Glutamatergic neuron (in vitro differentiated cells): ENCODE data around the gene TEX54. TPM values are rescaled to one million over a fixed set of nuclear protein-coding genes. Genes with fewer than 3 reads are reported as not detected.

Experiments used
- DNase-seq: peaks from one replicate; pipeline ENCODE4 v3.0.0; 2022
- H3K27ac Mint-ChIP-seq: one replicate; pipeline ENCODE4 v1.8.0; 2020; ENCODE audit warnings: mild to moderate bottlenecking, mixed read lengths, inconsistent platforms; ENCODE audit not compliant: unreplicated experiment
- H3K27me3 Mint-ChIP-seq: one replicate; pipeline ENCODE4 v1.8.0; 2020; ENCODE audit warnings: mild to moderate bottlenecking, moderate library complexity, mixed read lengths, inconsistent platforms; ENCODE audit not compliant: unreplicated experiment
- H3K36me3 Mint-ChIP-seq: one replicate; pipeline ENCODE4 v1.8.0; 2020; ENCODE audit warnings: mild to moderate bottlenecking, mixed read lengths, inconsistent platforms; ENCODE audit not compliant: unreplicated experiment
- H3K4me1 Mint-ChIP-seq: one replicate; pipeline ENCODE4 v1.8.0; 2020; ENCODE audit warnings: mild to moderate bottlenecking, low read depth, mixed read lengths, inconsistent platforms; ENCODE audit not compliant: unreplicated experiment
- H3K4me3 Mint-ChIP-seq: one replicate; pipeline ENCODE4 v1.8.0; 2020; ENCODE audit warnings: mild to moderate bottlenecking, mixed read lengths, inconsistent platforms; ENCODE audit not compliant: unreplicated experiment
- H3K9me3 Mint-ChIP-seq: one replicate; pipeline ENCODE4 v1.8.0; 2020; ENCODE audit warnings: mild to moderate bottlenecking, moderate library complexity, mixed read lengths, inconsistent platforms; ENCODE audit not compliant: unreplicated experiment
- CTCF ChIP-seq: fragments of 200-600 bp; sonication (generic); IDR thresholded peaks from one replicate; pipeline ENCODE4 v1.5.0; 2021; ENCODE audit not compliant: partially characterized antibody, unreplicated experiment
- total RNA-seq: library from RNA; stranded (reverse); fragmentation: NEBNext Ultra II Directional; extraction: Animal tissue kit (Norgen Biotek cat#: 25700); gene quantifications from one replicate; pipeline ENCODE4 v1.2.1, GENCODE V29; 2021; ENCODE audit not compliant: unreplicated experiment

Gene TEX54
- total RNA-seq, 1 donor from 2014 or later = 1.0 TPM

- peaks cover 14% of the 10 kb centered on the region for H3K4me1 Mint-ChIP-seq
- peaks cover 13% of the 10 kb centered on the region for H3K9me3 Mint-ChIP-seq
- H3K36me3 Mint-ChIP-seq = no peaks in the 10 kb centered on the region
- peak overlapping the region; percentile 97 for H3K27ac Mint-ChIP-seq
- TF ChIP-seq CTCF = no peak
- peaks cover 10% of the 10 kb centered on the region for H3K27me3 Mint-ChIP-seq
- peak overlapping the region; percentile 96 for H3K4me3 Mint-ChIP-seq
- DNase-seq = no peak
Measured at GRCh38 chr11:62806611-62807121, 26.0 kb downstream of the TEX54 start.

- peak overlapping the region; percentile 97 for H3K27ac Mint-ChIP-seq
- H3K4me1 Mint-ChIP-seq = peaks cover 14% of the 10 kb centered on the region
- DNase-seq = no peak
- no peaks in the 10 kb centered on the region for H3K36me3 Mint-ChIP-seq
- H3K9me3 Mint-ChIP-seq = peaks cover 13% of the 10 kb centered on the region
- H3K27me3 Mint-ChIP-seq = peaks cover 9% of the 10 kb centered on the region
- H3K4me3 Mint-ChIP-seq = peak overlapping the region; percentile 96
- TF ChIP-seq CTCF = no peak
Measured at GRCh38 chr11:62805961-62806441, 26.6 kb downstream of the TEX54 start.

- Mint-ChIP-seq H3K27me3 (peaks cover 7% of the 10 kb centered on the region), H3K4me3 (peak within 1 kb of the TSS; percentile 99), H3K9me3 (peaks cover 11% of the 10 kb centered on the region), H3K27ac (peak within 1 kb of the TSS; percentile 97), H3K4me1 (peaks cover 14% of the 10 kb centered on the region), H3K36me3 (no peaks in the 10 kb centered on the region)
- peak; percentile 96 for DNase-seq
- no peak for TF ChIP-seq CTCF
Measured at GRCh38 chr11:62805076-62805892, 27.4 kb downstream of the TEX54 start, which contains the start of gene NXF1. Gene NXF1, minus strand, starts transcription at chr11:62805440. Its CDS starts 84 bp downstream, at chr11:62805356.

GRCh38 chr11:62804310-62805075 lies 28.1 kb downstream of the TEX54 start:
- no peaks in the 10 kb centered on the region for H3K36me3 Mint-ChIP-seq
- peaks cover 14% of the 10 kb centered on the region for H3K4me1 Mint-ChIP-seq
- peak overlapping the region; percentile 99 for H3K4me3 Mint-ChIP-seq
- peaks cover 7% of the 10 kb centered on the region for H3K27me3 Mint-ChIP-seq
- no peak for DNase-seq
- H3K9me3 Mint-ChIP-seq = peaks cover 11% of the 10 kb centered on the region
- TF ChIP-seq CTCF = no peak
- peak overlapping the region; percentile 95 for H3K27ac Mint-ChIP-seq
